Mucosa of descending colon (tissue), 3 donors: ENCODE data around the gene RIPOR2. TPM values are rescaled to one million over a fixed set of nuclear protein-coding genes. Genes with fewer than 3 reads are reported as not detected.

Source experiments
- ATAC-seq: fragments of 200-7000 bp; cut with Tn5 transposase; one replicate; pipeline ENCODE4 v1.9.1; 2020; ENCODE audit warnings: mild to moderate bottlenecking, moderate library complexity
- DNase-seq, 3 donors: peaks; one replicate each; pipeline ENCODE4 v3.0.0-alpha.2; 2020
- H3K36me3 ChIP-seq: fragments of 200-600 bp; one replicate; pipeline ENCODE4 v1.8.0; 2021; ENCODE audit warnings: low read depth, mild to moderate bottlenecking
- H3K4me1 ChIP-seq: fragments of 200-600 bp; one replicate; pipeline ENCODE4 v1.8.0; 2021; ENCODE audit warnings: low read depth, mild to moderate bottlenecking
- H3K4me3 ChIP-seq: fragments of 200-600 bp; one replicate; pipeline ENCODE4 v1.8.0; 2021; ENCODE audit warnings: mild to moderate bottlenecking
- H3K9me3 ChIP-seq: fragments of 200-600 bp; one replicate; pipeline ENCODE4 v1.8.0; 2021; ENCODE audit warnings: mild to moderate bottlenecking
- CTCF ChIP-seq: fragments of 200-600 bp; IDR thresholded peaks from one replicate; pipeline ENCODE4 v1.8.0; 2022; ENCODE audit warnings: antibody characterized with exemption, mild to moderate bottlenecking
- intact Hi-C, 2 donors: fragments of 100-400 bp; cut with DNase I in 1 of 2; cut with micrococcal nuclease in 1 of 2; formaldehyde crosslinking; loops; one replicate each; pipeline versions ENCODE4 v1.11.0 to v1.11.1; 2022; cut with DNase I, micrococcal nuclease
- total RNA-seq, 3 donors: library from RNA; stranded (reverse); fragmentation: NEBNext Ultra II Directional in 2 of 3; extraction: Animal tissue kit (Norgen Biotek cat#: 25700) in 2 of 3; gene quantifications; one replicate each; pipeline versions ENCODE4 v1.2.1 to v1.2.4, GENCODE V29; 2021 to 2023
- donor health status: DM: no; HTN: no; CAD: no; lungs with moderate emphysema.
- donor health status: DM: no; HTN: no; CAD: no.
- donor health status: DM: no; HTN: yes; CAD: no.

RIPOR2 gene
- total RNA-seq, 3 donors from 2014 or later, result 2.9 to 4.7 (median 4.1) TPM

- no peak for TF ChIP-seq CTCF
Observed at GRCh38 chr6:24969343-24969860, 33.6 kb upstream of the RIPOR2 start.

GRCh38 chr6:24968783-24969182 is 33.0 kb upstream of the RIPOR2 start:
- no peak for TF ChIP-seq CTCF
- Histone ChIP-seq H3K4me3 (no peak overlapping the region), H3K36me3 (no peaks in the 10 kb centered on the region), H3K4me1 (no peaks in the 10 kb centered on the region), H3K9me3 (no peaks in the 10 kb centered on the region)
- ATAC-seq, result no peak
- DNase-seq, result no peak
- intact Hi-C loops, result no loop called here

More at GRCh38 chr6:24969343-24969860, 33.6 kb upstream of the RIPOR2 start:
- H3K4me1 ChIP-seq, result no peaks in the 10 kb centered on the region
- H3K36me3 ChIP-seq, result no peaks in the 10 kb centered on the region
- intact Hi-C loops, result no loop called here
- no peak for DNase-seq
- H3K4me3 ChIP-seq, result no peak overlapping the region
- H3K9me3 ChIP-seq, result no peaks in the 10 kb centered on the region
- no peak for ATAC-seq

GRCh38 chr6:24967211-24967610 is 31.5 kb upstream of the RIPOR2 start:
- TF ChIP-seq CTCF, result no peak
- intact Hi-C loops, result no loop called here
- no peaks in the 10 kb centered on the region for H3K9me3 ChIP-seq
- no peaks in the 10 kb centered on the region for H3K4me1 ChIP-seq
- no peak for ATAC-seq
- no peaks in the 10 kb centered on the region for H3K36me3 ChIP-seq
- H3K4me3 ChIP-seq, result no peak overlapping the region
- DNase-seq, result no peak

GRCh38 chr6:24966381-24966780 is 30.6 kb upstream of the RIPOR2 start:
- DNase-seq, result no peak
- Histone ChIP-seq H3K9me3 (no peaks in the 10 kb centered on the region), H3K4me1 (no peaks in the 10 kb centered on the region), H3K4me3 (no peak overlapping the region), H3K36me3 (no peaks in the 10 kb centered on the region)
- no peak for ATAC-seq
- intact Hi-C loops, result no loop called here
- TF ChIP-seq CTCF, result no peak

- DNase-seq, result peak in 1 of 3 donors; percentile 74
- Histone ChIP-seq H3K4me3 (no peak overlapping the region), H3K9me3 (no peaks in the 10 kb centered on the region), H3K4me1 (peaks cover 3% of the 10 kb centered on the region), H3K36me3 (no peaks in the 10 kb centered on the region)
- intact Hi-C loops, result no loop called here
- no peak for TF ChIP-seq CTCF
- ATAC-seq, result peak; percentile 90
Observed at GRCh38 chr6:24963887-24964570, 28.3 kb upstream of the RIPOR2 start.
